SU-DHL-6 (cell line): ENCODE measurements around the gene SULT2B1.
A peak's percentile ranks its signal among the peaks of the same experiment; 100 is the strongest.

Experiments
- EZH2phosphoT487 ChIP-seq: fragments of 200-600 bp; sonication (generic), shearing (Covaris generic); conservative IDR thresholded peaks from 2 replicates; pipeline ENCODE4 v1.6.1; 2018; ENCODE audit warnings: mild to moderate bottlenecking, antibody characterized with exemption, low read length, moderate library complexity, mixed read lengths
- TF ChIP-seq, protein P1 (sequence below): fragments of 200-600 bp; sonication (generic); IDR thresholded peaks from one replicate; pipeline ENCODE4 v1.5.1; 2017; ENCODE audit warnings: antibody characterized with exemption, mild to moderate bottlenecking, low read length, moderate library complexity; ENCODE audit not compliant: insufficient read depth, poor library complexity, severe bottlenecking

DNA sequence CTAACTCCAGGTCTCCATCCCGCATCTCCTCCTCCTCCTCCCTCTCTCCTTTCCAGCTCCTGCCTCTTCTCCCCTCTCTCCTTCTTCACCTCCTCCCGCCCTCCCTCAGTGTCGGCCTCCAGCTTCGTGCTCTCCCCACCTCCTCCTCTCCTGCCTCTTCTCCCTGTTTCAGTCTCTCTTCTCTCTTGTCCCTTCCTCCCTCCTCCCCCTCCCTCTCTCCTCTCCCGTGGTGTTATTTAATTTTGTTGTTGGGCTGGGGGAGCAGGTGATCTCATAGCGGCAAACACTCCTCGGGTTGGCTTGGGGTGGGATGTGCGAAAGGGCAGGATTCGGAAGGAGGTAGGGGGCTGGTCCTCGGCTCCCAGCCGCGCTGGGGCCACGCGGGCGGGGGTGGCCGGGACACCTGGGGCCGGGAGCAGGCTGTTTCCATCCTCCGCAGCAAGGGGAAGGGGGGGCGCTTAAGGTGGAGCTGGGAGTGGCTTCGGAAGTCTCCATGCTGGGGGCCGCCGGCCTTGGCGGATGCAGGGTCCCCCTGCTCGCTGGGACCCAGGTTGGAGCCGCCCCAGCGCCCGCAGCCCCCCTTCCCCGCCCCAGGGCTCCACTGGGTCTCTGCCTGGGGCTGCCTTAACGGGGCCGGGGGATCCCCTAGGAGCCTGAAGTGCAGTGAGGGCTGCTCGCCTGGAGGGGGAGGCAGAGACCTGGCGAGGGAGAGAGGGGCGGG lies 94.2 kb downstream of the SULT2B1 start, which contains the start of gene CA11:
- TF ChIP-seq, protein P1, sequence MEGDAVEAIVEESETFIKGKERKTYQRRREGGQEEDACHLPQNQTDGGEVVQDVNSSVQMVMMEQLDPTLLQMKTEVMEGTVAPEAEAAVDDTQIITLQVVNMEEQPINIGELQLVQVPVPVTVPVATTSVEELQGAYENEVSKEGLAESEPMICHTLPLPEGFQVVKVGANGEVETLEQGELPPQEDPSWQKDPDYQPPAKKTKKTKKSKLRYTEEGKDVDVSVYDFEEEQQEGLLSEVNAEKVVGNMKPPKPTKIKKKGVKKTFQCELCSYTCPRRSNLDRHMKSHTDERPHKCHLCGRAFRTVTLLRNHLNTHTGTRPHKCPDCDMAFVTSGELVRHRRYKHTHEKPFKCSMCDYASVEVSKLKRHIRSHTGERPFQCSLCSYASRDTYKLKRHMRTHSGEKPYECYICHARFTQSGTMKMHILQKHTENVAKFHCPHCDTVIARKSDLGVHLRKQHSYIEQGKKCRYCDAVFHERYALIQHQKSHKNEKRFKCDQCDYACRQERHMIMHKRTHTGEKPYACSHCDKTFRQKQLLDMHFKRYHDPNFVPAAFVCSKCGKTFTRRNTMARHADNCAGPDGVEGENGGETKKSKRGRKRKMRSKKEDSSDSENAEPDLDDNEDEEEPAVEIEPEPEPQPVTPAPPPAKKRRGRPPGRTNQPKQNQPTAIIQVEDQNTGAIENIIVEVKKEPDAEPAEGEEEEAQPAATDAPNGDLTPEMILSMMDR = peak; percentile 95
- no peak for TF ChIP-seq EZH2phosphoT487
